ENCODE data around the gene TAF8.

GRCh38 chr6:42095776-42096541 is 45.6 kb downstream of the TAF8 start:
- TF ChIP-seq POLR2A (IDR thresholded peaks at IDR 0.05), result no peak
- TF ChIP-seq, protein P1, sequence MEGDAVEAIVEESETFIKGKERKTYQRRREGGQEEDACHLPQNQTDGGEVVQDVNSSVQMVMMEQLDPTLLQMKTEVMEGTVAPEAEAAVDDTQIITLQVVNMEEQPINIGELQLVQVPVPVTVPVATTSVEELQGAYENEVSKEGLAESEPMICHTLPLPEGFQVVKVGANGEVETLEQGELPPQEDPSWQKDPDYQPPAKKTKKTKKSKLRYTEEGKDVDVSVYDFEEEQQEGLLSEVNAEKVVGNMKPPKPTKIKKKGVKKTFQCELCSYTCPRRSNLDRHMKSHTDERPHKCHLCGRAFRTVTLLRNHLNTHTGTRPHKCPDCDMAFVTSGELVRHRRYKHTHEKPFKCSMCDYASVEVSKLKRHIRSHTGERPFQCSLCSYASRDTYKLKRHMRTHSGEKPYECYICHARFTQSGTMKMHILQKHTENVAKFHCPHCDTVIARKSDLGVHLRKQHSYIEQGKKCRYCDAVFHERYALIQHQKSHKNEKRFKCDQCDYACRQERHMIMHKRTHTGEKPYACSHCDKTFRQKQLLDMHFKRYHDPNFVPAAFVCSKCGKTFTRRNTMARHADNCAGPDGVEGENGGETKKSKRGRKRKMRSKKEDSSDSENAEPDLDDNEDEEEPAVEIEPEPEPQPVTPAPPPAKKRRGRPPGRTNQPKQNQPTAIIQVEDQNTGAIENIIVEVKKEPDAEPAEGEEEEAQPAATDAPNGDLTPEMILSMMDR (IDR thresholded peaks at IDR 0.05), result no peak
